Esophagus muscularis mucosa (tissue), 4 donors: Measurements from ENCODE around the gene GABRD.

ENCODE experiments used
- EP300 ChIP-seq: sonication (generic); formaldehyde crosslinking; IDR thresholded peaks from one replicate; pipeline ENCODE4 v1.6.1; 2017; ENCODE audit warnings: antibody characterized with exemption
- POLR2A ChIP-seq: fragments of 450-650 bp; IDR thresholded peaks from one replicate; pipeline ENCODE4 v1.6.1; 2017; ENCODE audit warnings: antibody characterized with exemption, moderate library complexity, mild to moderate bottlenecking, low read depth
- POLR2AphosphoS5 ChIP-seq, 2 donors: sonication (generic); formaldehyde crosslinking; IDR thresholded peaks; one replicate each; pipeline ENCODE4 v1.6.1; 2017; ENCODE audit warnings: antibody characterized with exemption in 2 of 2
- TF ChIP-seq, protein P1 (sequence below), 3 experiments: fragments of 200-600 bp in 2 of 3; fragments of 450-650 bp in 1 of 3; sonication (generic) in 2 of 3; IDR thresholded peaks; one replicate each; pipeline ENCODE4 v1.5.1; 2017 to 2019; ENCODE audit warnings: antibody characterized with exemption in 3 of 3, mild to moderate bottlenecking in 2 of 3, moderate library complexity in 1 of 3

DNA sequence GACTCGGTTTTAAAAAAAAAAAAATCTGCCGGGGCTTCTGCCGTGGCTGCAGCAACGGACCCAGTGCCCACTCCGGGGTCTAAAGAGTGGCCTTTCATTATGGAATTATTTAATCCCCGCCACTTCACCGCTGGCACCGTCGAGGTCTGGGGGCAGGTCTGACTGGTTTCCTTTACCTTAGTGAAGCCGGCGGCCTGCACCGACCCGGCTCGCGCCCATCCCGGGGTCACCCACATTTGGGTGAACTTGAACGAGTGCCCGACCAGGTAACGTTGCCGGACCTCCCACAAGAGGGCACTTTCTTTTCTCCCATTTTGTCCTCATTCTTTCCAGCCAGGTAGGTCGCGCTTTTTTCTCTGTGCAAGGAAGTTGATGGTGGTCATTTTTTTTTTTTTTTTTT lies 35.4 kb downstream of the GABRD start:
- TF ChIP-seq, protein P1, sequence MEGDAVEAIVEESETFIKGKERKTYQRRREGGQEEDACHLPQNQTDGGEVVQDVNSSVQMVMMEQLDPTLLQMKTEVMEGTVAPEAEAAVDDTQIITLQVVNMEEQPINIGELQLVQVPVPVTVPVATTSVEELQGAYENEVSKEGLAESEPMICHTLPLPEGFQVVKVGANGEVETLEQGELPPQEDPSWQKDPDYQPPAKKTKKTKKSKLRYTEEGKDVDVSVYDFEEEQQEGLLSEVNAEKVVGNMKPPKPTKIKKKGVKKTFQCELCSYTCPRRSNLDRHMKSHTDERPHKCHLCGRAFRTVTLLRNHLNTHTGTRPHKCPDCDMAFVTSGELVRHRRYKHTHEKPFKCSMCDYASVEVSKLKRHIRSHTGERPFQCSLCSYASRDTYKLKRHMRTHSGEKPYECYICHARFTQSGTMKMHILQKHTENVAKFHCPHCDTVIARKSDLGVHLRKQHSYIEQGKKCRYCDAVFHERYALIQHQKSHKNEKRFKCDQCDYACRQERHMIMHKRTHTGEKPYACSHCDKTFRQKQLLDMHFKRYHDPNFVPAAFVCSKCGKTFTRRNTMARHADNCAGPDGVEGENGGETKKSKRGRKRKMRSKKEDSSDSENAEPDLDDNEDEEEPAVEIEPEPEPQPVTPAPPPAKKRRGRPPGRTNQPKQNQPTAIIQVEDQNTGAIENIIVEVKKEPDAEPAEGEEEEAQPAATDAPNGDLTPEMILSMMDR (IDR thresholded peaks at IDR 0.05) = no peak
- TF ChIP-seq POLR2A = no peak
- TF ChIP-seq EP300 = no peak
- no peak for TF ChIP-seq POLR2AphosphoS5 (IDR thresholded peaks at IDR 0.05)
